22Rv1 (cell line): Measurements from ENCODE around the gene BIN1.

ENCODE experiments used
- H3K27ac ChIP-seq: fragments of 450-650 bp; 2 replicates; pipeline ENCODE4 v1.5.1; 2017
- CTCF ChIP-seq: fragments of 450-650 bp; IDR thresholded peaks from 2 replicates; pipeline ENCODE4 v1.5.1; 2017; ENCODE audit warnings: mild to moderate bottlenecking
- ZFX ChIP-seq: fragments of 450-650 bp; IDR thresholded peaks from 2 replicates; pipeline ENCODE4 v1.6.1; 2017; ENCODE audit warnings: antibody characterized with exemption, borderline replicate concordance

The BIN1 gene

GRCh38 chr2:127118467-127118866 lies 11.5 kb upstream of the BIN1 start:
- no peak overlapping the region for H3K27ac ChIP-seq
- TF ChIP-seq CTCF (no peak), ZFX (no peak)

- no peak for TF ChIP-seq CTCF
- no peak for TF ChIP-seq ZFX
Observed at GRCh38 chr2:127118038-127118437, 11.1 kb upstream of the BIN1 start.

GRCh38 chr2:127117603-127118002 lies 10.6 kb upstream of the BIN1 start:
- TF ChIP-seq CTCF = no peak
- TF ChIP-seq ZFX = no peak
- H3K27ac ChIP-seq = no peak overlapping the region

More at GRCh38 chr2:127118038-127118437, 11.1 kb upstream of the BIN1 start:
- H3K27ac ChIP-seq = no peak overlapping the region

DNA sequence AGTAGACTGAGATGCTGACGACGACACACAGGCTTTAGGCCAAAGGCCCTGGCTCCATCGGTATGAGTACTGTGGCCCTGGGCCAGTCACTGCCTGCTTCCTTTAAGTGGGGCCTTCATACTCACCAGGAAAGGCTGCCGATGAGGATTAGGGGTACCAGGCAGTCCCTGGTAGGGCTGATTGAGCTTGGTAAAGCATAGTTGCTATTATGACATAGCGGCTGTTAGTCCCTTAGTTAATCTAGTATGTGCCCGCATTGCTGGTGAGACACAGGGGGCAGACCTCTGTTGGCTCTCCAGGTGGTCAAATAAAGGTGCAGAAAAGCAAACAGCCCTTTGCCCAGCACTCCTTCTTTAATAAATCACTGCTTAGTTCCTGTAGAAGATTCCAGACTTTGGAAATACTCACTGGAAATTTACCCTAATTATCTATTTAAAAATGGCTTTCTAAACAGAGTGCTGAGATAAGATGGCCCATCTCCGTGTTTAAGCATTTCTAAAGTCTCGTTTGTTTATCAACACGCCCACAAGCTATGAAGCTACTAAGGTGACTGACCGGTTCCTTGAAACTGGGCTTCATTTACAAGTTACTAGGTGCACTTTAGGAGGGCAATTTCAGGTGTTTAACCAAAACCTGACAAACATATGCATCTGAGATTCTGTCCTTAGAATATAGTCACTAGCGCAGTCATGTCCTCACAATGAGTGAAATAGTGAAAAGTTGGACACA lies 8.7 kb upstream of the BIN1 start:
- no peak for TF ChIP-seq CTCF
- no peak for TF ChIP-seq ZFX
- no peak overlapping the region for H3K27ac ChIP-seq

DNA sequence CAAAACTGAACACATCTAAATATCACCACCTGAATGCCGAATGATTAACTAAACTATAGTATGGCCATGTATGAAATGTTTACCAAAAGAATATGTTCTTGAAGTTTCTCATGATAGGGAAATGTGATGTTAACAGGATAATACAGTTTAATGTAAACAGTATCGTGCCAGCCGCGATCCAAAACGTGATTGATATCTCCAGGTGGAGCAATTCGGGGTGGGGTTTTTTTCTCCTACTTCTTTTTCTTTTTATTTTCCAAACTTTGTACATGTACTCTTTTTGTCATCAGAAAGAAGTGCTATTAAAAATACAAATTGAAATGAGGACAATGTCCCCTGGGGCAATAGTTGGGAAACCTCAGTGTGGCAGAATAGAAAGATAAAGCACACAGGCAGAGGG lies 4.0 kb upstream of the BIN1 start:
- TF ChIP-seq CTCF (no peak), ZFX (no peak)
- H3K27ac ChIP-seq = no peak overlapping the region

- no peak overlapping the region for H3K27ac ChIP-seq
- TF ChIP-seq ZFX = no peak
- TF ChIP-seq CTCF = no peak
Observed at GRCh38 chr2:127108090-127108523, 1.2 kb upstream of the BIN1 start.

GRCh38 chr2:127107622-127107999 lies 657 bp upstream of the BIN1 start:
- no peak overlapping the region for H3K27ac ChIP-seq

More at GRCh38 chr2:127107622-127107999, 657 bp upstream of the BIN1 start:
- no peak for TF ChIP-seq CTCF
- TF ChIP-seq ZFX = no peak
